Gastrocnemius medialis (tissue), 4 donors: ENCODE results near the gene HEXD.

Experiments used
- POLR2A ChIP-seq, 2 donors: fragments of 450-650 bp; IDR thresholded peaks; one replicate each; pipeline ENCODE4 v1.6.1; 2017; ENCODE audit warnings: antibody characterized with exemption in 2 of 2, mild to moderate bottlenecking in 2 of 2, moderate library complexity in 2 of 2
- TF ChIP-seq, protein P1 (sequence below), 5 experiments: fragments of 450-650 bp in 3 of 5; fragments of 200-600 bp in 2 of 5; sonication (generic) in 2 of 5; IDR thresholded peaks in 4 of 5; conservative IDR thresholded peaks in 1 of 5; 1 replicate in 4 of 5; 2 replicates in 1 of 5; pipeline ENCODE4 v1.5.1; 2016 to 2019; ENCODE audit warnings: antibody characterized with exemption in 5 of 5, mild to moderate bottlenecking in 3 of 5, moderate library complexity in 3 of 5

DNA sequence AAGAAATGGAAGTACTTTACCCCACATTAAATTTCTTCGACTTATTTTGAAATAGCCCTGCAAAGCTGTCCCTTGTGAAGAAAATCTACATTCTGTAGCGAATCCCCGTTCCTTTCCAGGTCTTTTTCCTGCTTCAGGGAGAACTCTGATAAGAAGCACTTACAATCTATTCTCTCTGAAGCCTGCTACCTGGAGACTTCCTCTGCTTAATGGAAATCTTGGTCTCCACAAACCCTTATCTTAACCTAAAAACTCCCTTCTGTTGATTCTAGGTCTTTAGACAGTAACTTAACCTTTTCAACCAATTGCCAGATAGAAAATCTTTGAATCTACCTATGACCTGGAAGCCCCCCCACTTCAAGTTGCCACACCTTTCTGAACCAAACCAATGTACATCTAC, 34.0 kb downstream of the HEXD start:
- TF ChIP-seq, protein P1, sequence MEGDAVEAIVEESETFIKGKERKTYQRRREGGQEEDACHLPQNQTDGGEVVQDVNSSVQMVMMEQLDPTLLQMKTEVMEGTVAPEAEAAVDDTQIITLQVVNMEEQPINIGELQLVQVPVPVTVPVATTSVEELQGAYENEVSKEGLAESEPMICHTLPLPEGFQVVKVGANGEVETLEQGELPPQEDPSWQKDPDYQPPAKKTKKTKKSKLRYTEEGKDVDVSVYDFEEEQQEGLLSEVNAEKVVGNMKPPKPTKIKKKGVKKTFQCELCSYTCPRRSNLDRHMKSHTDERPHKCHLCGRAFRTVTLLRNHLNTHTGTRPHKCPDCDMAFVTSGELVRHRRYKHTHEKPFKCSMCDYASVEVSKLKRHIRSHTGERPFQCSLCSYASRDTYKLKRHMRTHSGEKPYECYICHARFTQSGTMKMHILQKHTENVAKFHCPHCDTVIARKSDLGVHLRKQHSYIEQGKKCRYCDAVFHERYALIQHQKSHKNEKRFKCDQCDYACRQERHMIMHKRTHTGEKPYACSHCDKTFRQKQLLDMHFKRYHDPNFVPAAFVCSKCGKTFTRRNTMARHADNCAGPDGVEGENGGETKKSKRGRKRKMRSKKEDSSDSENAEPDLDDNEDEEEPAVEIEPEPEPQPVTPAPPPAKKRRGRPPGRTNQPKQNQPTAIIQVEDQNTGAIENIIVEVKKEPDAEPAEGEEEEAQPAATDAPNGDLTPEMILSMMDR (IDR thresholded peaks at IDR 0.05 in 4 of 5, conservative IDR thresholded peaks at IDR 0.05 in 1 of 5) = no peak
- TF ChIP-seq POLR2A (IDR thresholded peaks at IDR 0.05) = no peak
